SK-N-SH (cell line): ENCODE results near the gene LSP1. TPM values are rescaled to one million over a fixed set of nuclear protein-coding genes. Genes with fewer than 3 reads are reported as not detected.

ENCODE experiments used
- CTCF ChIA-PET: fragments of 300-600, 350-600 bp; formaldehyde crosslinking; extraction: SDS; loops from one replicate; lab custom pipeline; 2021; lab: Yijun Ruan, JAX
- POLR2A ChIA-PET: fragments of 350-600 bp; sonication (Branson Sonifier 250); formaldehyde crosslinking; extraction: SDS; loops from one replicate; lab custom pipeline; 2020; ENCODE audit warnings: antibody characterized with exemption, inconsistent platforms; lab: Yijun Ruan, JAX
- DNase-seq: peaks from one replicate; pipeline ENCODE4 v3.0.0; 2012
- H2AFZ ChIP-seq: fragments of 200-600 bp; sonication (generic); 2 replicates; pipeline ENCODE4 v1.8.1; 2016; ENCODE audit warnings: antibody characterized with exemption, mild to moderate bottlenecking, low read depth
- H3F3A ChIP-seq: fragments of 200-600 bp; sonication (generic); replicated peaks from 2 replicates; pipeline ENCODE3; 2016; ENCODE audit warnings: antibody characterized with exemption, mild to moderate bottlenecking; ENCODE audit not compliant: insufficient read depth
- H3K27ac ChIP-seq, 2 experiments: fragments of 200-500 bp in 1 of 2; fragments of 200-600 bp in 1 of 2; sonication (Bioruptor generic) in 1 of 2; sonication (generic), shearing (Covaris generic) in 1 of 2; 2 replicates each; pipeline versions ENCODE4 v1.5.1 to v1.6.1; 2014 to 2016; ENCODE audit warnings: low read depth in 2 of 2, inconsistent platforms in 1 of 2, low read length in 1 of 2, mild to moderate bottlenecking in 1 of 2, mixed read lengths in 1 of 2
- H3K27me3 ChIP-seq: fragments of 200-600 bp; sonication (generic), shearing (Covaris generic); 2 replicates; pipeline ENCODE4 v1.6.1; 2016; ENCODE audit warnings: mixed run types; ENCODE audit not compliant: insufficient read depth
- H3K36me3 ChIP-seq, 2 experiments: fragments of 200-500 bp in 1 of 2; fragments of 200-600 bp in 1 of 2; sonication (Bioruptor generic) in 1 of 2; sonication (generic) in 1 of 2; replicated peaks in 1 of 2; 2 replicates each; pipeline versions ENCODE3 to v1.5.1; 2014 to 2016; ENCODE audit warnings: low read length in 1 of 2, mild to moderate bottlenecking in 1 of 2; ENCODE audit not compliant: insufficient read depth in 2 of 2, control insufficient read depth in 1 of 2
- H3K4me1 ChIP-seq, 2 experiments: fragments of 200-500 bp in 1 of 2; fragments of 200-600 bp in 1 of 2; sonication (Bioruptor generic) in 1 of 2; sonication (generic), shearing (Covaris generic) in 1 of 2; 2 replicates each; pipeline versions ENCODE4 v1.5.1 to v1.6.1; 2014 to 2016; ENCODE audit warnings: low read depth in 1 of 2, low read length in 1 of 2, mixed run types in 1 of 2; ENCODE audit not compliant: insufficient read depth in 2 of 2, control insufficient read depth in 1 of 2
- H3K4me2 ChIP-seq: fragments of 200-600 bp; sonication (generic), shearing (Covaris generic); 2 replicates; pipeline ENCODE4 v1.6.1; 2017; ENCODE audit warnings: mixed run types
- H3K4me3 ChIP-seq, 2 experiments: fragments of 200-500 bp in 1 of 2; fragments of 200-600 bp in 1 of 2; sonication (Bioruptor generic) in 1 of 2; sonication (generic), shearing (Covaris generic) in 1 of 2; 2 replicates each; pipeline versions ENCODE4 v1.5.1 to v1.8.1; 2014 to 2016; ENCODE audit warnings: low read depth in 2 of 2, inconsistent platforms in 1 of 2, low read length in 1 of 2, mild to moderate bottlenecking in 1 of 2, mixed read lengths in 1 of 2, moderate library complexity in 1 of 2
- H3K79me2 ChIP-seq: fragments of 200-600 bp; sonication (generic); 2 replicates; pipeline ENCODE4 v1.8.1; 2017; ENCODE audit warnings: mild to moderate bottlenecking; ENCODE audit not compliant: insufficient read depth
- H3K9ac ChIP-seq: fragments of 200-600 bp; sonication (generic); 2 replicates; pipeline ENCODE4 v1.6.1; 2017; ENCODE audit warnings: mixed run types
- H3K9me2 ChIP-seq: fragments of 200-600 bp; sonication (generic); 2 replicates; pipeline ENCODE4 v1.6.1; 2017; ENCODE audit warnings: mixed run types
- H3K9me3 ChIP-seq: fragments of 200-600 bp; sonication (generic); 2 replicates; pipeline ENCODE4 v1.6.1; 2017; ENCODE audit warnings: mixed run types, mild to moderate bottlenecking, moderate library complexity
- H4K20me1 ChIP-seq: fragments of 200-600 bp; sonication (generic); 2 replicates; pipeline ENCODE4 v1.6.1; 2017; ENCODE audit warnings: mild to moderate bottlenecking, mixed run types; ENCODE audit not compliant: insufficient read depth
- EZH2phosphoT487 ChIP-seq: fragments of 200-600 bp; sonication (generic); IDR thresholded peaks from 2 replicates; pipeline ENCODE4 v1.6.1; 2017; ENCODE audit warnings: low read depth, mixed run types, mild to moderate bottlenecking, antibody characterized with exemption, moderate library complexity, borderline replicate concordance
- FOXJ3 ChIP-seq: sonication (generic); formaldehyde crosslinking; IDR thresholded peaks from 2 replicates; pipeline ENCODE4 v1.5.1; 2020; ENCODE audit warnings: mild to moderate bottlenecking, missing genetic modification reagents
- FOXM1 ChIP-seq: IDR thresholded peaks from 2 replicates; pipeline ENCODE4 v1.4.0; 2012; ENCODE audit warnings: low read depth, mild to moderate bottlenecking
- JUND ChIP-seq: IDR thresholded peaks from 2 replicates; pipeline ENCODE4 v1.4.0; 2012
- NRF1 ChIP-seq: IDR thresholded peaks from 2 replicates; pipeline ENCODE4 v1.6.1; 2012; ENCODE audit warnings: low read depth, mild to moderate bottlenecking, low read length
- RAD21 ChIP-seq: IDR thresholded peaks from 2 replicates; pipeline ENCODE4 v1.6.1; 2012; ENCODE audit warnings: mild to moderate bottlenecking, low read length
- RCOR1 ChIP-seq: fragments of 150-350 bp; IDR thresholded peaks from 2 replicates; pipeline ENCODE4 v1.6.1; 2017; ENCODE audit warnings: antibody characterized with exemption, low read length
- RXRA ChIP-seq: IDR thresholded peaks from 2 replicates; pipeline ENCODE4 v1.4.0; 2012; ENCODE audit warnings: low read depth, mild to moderate bottlenecking, borderline replicate concordance
- TAF1 ChIP-seq: IDR thresholded peaks from 2 replicates; pipeline ENCODE4 v1.6.1; 2012; ENCODE audit warnings: low read depth, mild to moderate bottlenecking, low read length, moderate library complexity, borderline replicate concordance
- TEAD4 ChIP-seq: IDR thresholded peaks from 2 replicates; pipeline ENCODE4 v1.4.0; 2012; ENCODE audit warnings: mild to moderate bottlenecking, borderline replicate concordance; ENCODE audit not compliant: insufficient read depth
- WGBS: methylation state at CpG from one replicate; pipeline ENCODE4 v1.1.6; 2017; ENCODE audit warnings: low lambda C conversion rate; 5-methylcytosine and 5-hydroxymethylcytosine counted together
- polyA plus RNA-seq, 3 experiments: library from polyadenylated mRNA; depleted of rRNA; stranded (reverse); fragments of >200 nt; gene quantifications; 2 replicates each; pipeline ENCODE4 v1.2.3, GENCODE V29; 2012
- TF ChIP-seq, protein P1 (sequence below): IDR thresholded peaks from 2 replicates; pipeline ENCODE4 v1.6.1; 2012; ENCODE audit warnings: mild to moderate bottlenecking, low read depth, low read length, moderate library complexity

Gene LSP1
- polyA plus RNA-seq, 1 of the 3 experiments (the other 2 are of a cell fraction): 0.38 TPM

DNA sequence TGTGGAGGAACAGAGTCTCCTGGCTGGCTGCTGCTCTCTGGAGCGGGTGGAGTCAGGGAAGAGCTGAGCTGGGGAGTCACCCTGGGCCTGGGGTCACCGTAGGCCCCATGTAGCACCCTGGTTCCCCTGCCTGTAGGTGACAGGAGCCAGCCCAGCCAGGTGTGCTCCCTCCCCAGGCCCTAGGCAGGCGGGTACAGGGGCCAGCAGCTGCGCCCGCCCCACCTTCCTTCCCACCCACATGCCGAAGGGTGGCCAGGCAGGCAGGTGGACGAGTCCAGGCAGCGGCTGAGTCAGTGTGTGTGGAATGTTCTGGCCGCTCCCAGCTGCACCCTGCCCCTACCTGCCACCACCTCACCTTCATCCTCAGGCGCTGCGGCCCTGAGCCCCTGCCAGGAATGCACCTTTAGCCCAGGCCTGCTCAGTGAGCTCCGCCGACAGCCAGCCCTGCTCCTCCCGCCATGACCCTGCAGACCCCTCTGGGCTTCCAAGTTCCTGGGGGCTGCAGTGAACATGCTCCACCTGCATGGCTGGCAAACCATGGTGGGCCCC lies 18.7 kb upstream of the LSP1 start:
- H3F3A ChIP-seq: no peaks in the 10 kb centered on the region
- H3K9ac ChIP-seq: no peak overlapping the region
- H3K79me2 ChIP-seq: no peaks in the 10 kb centered on the region
- no peak overlapping the region for H3K4me2 ChIP-seq
- CTCF ChIA-PET: interaction anchor here (0.7 to 20.8 kb wide), 34 partner anchors 8 to 316 kb away, joined by 3 to 585 read pairs (median 14); partner anchors contain the start of genes CTSD, IGF2 and KRTAP5-6
- no peaks in the 10 kb centered on the region for H3K9me3 ChIP-seq
- no peak for DNase-seq
- POLR2A ChIA-PET: interaction anchor here (0.6 to 2.2 kb wide), 6 partner anchors 14 to 140 kb away, joined by 3 to 11 read pairs (median 4); partner anchors contain the start of gene KRTAP5-6
- TF ChIP-seq RXRA: no peak
- TF ChIP-seq TEAD4: no peak
- TF ChIP-seq, protein P1, sequence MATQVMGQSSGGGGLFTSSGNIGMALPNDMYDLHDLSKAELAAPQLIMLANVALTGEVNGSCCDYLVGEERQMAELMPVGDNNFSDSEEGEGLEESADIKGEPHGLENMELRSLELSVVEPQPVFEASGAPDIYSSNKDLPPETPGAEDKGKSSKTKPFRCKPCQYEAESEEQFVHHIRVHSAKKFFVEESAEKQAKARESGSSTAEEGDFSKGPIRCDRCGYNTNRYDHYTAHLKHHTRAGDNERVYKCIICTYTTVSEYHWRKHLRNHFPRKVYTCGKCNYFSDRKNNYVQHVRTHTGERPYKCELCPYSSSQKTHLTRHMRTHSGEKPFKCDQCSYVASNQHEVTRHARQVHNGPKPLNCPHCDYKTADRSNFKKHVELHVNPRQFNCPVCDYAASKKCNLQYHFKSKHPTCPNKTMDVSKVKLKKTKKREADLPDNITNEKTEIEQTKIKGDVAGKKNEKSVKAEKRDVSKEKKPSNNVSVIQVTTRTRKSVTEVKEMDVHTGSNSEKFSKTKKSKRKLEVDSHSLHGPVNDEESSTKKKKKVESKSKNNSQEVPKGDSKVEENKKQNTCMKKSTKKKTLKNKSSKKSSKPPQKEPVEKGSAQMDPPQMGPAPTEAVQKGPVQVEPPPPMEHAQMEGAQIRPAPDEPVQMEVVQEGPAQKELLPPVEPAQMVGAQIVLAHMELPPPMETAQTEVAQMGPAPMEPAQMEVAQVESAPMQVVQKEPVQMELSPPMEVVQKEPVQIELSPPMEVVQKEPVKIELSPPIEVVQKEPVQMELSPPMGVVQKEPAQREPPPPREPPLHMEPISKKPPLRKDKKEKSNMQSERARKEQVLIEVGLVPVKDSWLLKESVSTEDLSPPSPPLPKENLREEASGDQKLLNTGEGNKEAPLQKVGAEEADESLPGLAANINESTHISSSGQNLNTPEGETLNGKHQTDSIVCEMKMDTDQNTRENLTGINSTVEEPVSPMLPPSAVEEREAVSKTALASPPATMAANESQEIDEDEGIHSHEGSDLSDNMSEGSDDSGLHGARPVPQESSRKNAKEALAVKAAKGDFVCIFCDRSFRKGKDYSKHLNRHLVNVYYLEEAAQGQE: no peak
- TF ChIP-seq RAD21: no peak
- TF ChIP-seq NRF1: no peak
- no peak for TF ChIP-seq RCOR1
- no peak for TF ChIP-seq FOXJ3 (CRISPR knock-in tag)
- no peak for TF ChIP-seq JUND
- no peak for TF ChIP-seq EZH2phosphoT487
- no peak for TF ChIP-seq FOXM1
- no peak for TF ChIP-seq TAF1
- no peaks in the 10 kb centered on the region for H3K9me2 ChIP-seq
- H3K4me1 ChIP-seq: peaks cover under 1 to 59% of the 10 kb centered on the region in 2 experiments; a peak in 1 of 4 replicates
- 68% methylated on average over 9 of the region's 14 CpGs for WGBS
- no peaks in the 10 kb centered on the region for H3K36me3 ChIP-seq
- no peak overlapping the region for H3K4me3 ChIP-seq
- H3K27me3 ChIP-seq: no peaks in the 10 kb centered on the region
- H4K20me1 ChIP-seq: no peaks in the 10 kb centered on the region
- no peak overlapping the region for H2AFZ ChIP-seq
- peak overlapping the region in 1 of 2 experiments; percentile 44; a peak in 1 of 4 replicates for H3K27ac ChIP-seq
